B cell (primary cell): Measurements from ENCODE around the gene LIPC. TPM values are rescaled to one million over a fixed set of nuclear protein-coding genes. Genes with fewer than 3 reads are reported as not detected.

Source experiments
- ATAC-seq: fragments of 200-7000 bp; cut with Tn5 transposase; one replicate; pipeline ENCODE4 v1.10.0; 2021; ENCODE audit warnings: low read depth, mild to moderate bottlenecking, moderate number of reproducible peaks, moderate library complexity
- CTCF ChIA-PET: fragments of 350-600 bp; sonication (Branson Sonifier 250); formaldehyde crosslinking; loops from one replicate; lab custom pipeline; 2021; ENCODE audit warnings: antibody characterized with exemption, inconsistent platforms; lab: Charles Lee
- POLR2A ChIA-PET: fragments of 350-600 bp; sonication (Branson Sonifier 250); formaldehyde crosslinking; loops from one replicate; lab custom pipeline; 2021; ENCODE audit warnings: antibody characterized with exemption; lab: Charles Lee
- DNase-seq: peaks from one replicate; pipeline ENCODE4 v3.0.0; 2013
- H2AFZ ChIP-seq: 2 replicates; pipeline ENCODE4 v1.6.1; 2012; ENCODE audit warnings: mild to moderate bottlenecking, low read depth, low read length; ENCODE audit not compliant: insufficient read depth, poor library complexity, severe bottlenecking
- H3K27ac ChIP-seq, 2 donors: 1 replicate in 1 of 2; 2 replicates in 1 of 2; pipeline ENCODE4 v1.5.1; 2012 to 2013; ENCODE audit warnings: low read length in 2 of 2, mild to moderate bottlenecking in 2 of 2, moderate library complexity in 1 of 2
- H3K27me3 ChIP-seq, 4 experiments: fragments of 200-600 bp in 1 of 4; sonication (generic) in 1 of 4; replicated peaks in 1 of 4; 1 replicate in 2 of 4; 2 replicates in 2 of 4; pipeline versions ENCODE4 v1.6.1 to v1.7.0; 2013 to 2016; ENCODE audit warnings: low read length in 3 of 4, mild to moderate bottlenecking in 2 of 4, mixed read lengths in 1 of 4, moderate library complexity in 1 of 4; ENCODE audit not compliant: insufficient read depth in 4 of 4, control insufficient read depth in 3 of 4; ENCODE audit errors: control extremely low read depth in 1 of 4
- H3K36me3 ChIP-seq, 2 experiments: replicated peaks in 1 of 2; 1 replicate in 1 of 2; 2 replicates in 1 of 2; pipeline versions ENCODE4 v1.6.1 to v1.7.1; 2013; ENCODE audit warnings: low read length in 1 of 2; ENCODE audit not compliant: insufficient read depth in 2 of 2, control insufficient read depth in 1 of 2; ENCODE audit errors: control extremely low read depth in 1 of 2, extremely low read depth in 1 of 2
- H3K4me1 ChIP-seq, 2 donors: fragments of 200-600 bp in 1 of 2; sonication (generic) in 1 of 2; 1 replicate in 1 of 2; 2 replicates in 1 of 2; pipeline versions ENCODE4 v1.5.1 to v1.6.1; 2013 to 2017; ENCODE audit warnings: low read length in 2 of 2; ENCODE audit not compliant: control insufficient read depth in 2 of 2, insufficient read depth in 2 of 2
- H3K4me2 ChIP-seq: replicated peaks from 2 replicates; pipeline ENCODE3; 2012; ENCODE audit warnings: mild to moderate bottlenecking, low read depth, low read length; ENCODE audit not compliant: poor library complexity, severe bottlenecking
- H3K4me3 ChIP-seq, 5 experiments: fragments of 200-600 bp in 1 of 5; sonication (generic) in 1 of 5; 1 replicate in 3 of 5; 2 replicates in 2 of 5; pipeline versions ENCODE4 v1.5.1 to v1.7.0; 2011 to 2016; ENCODE audit warnings: low read length in 4 of 5, mild to moderate bottlenecking in 4 of 5, low read depth in 2 of 5, control low read depth in 1 of 5, moderate library complexity in 1 of 5; ENCODE audit not compliant: insufficient read depth in 1 of 5; ENCODE audit errors: control extremely low read depth in 1 of 5, extremely low read depth in 1 of 5
- H3K79me2 ChIP-seq: fragments of 200-600 bp; sonication (generic); one replicate; pipeline ENCODE4 v1.6.0; 2016; ENCODE audit warnings: low read length; ENCODE audit not compliant: control insufficient read depth, insufficient read depth
- H3K9ac ChIP-seq: fragments of 200-600 bp; sonication (generic); 2 replicates; pipeline ENCODE4 v1.6.1; 2017; ENCODE audit warnings: mild to moderate bottlenecking, low read length, moderate library complexity
- H3K9me3 ChIP-seq, 3 donors: one replicate each; pipeline versions ENCODE4 v1.6.1 to v1.7.1; 2013; ENCODE audit warnings: low read length in 2 of 3; ENCODE audit not compliant: control insufficient read depth in 2 of 3, insufficient read depth in 1 of 3; ENCODE audit errors: control extremely low read depth in 1 of 3
- H4K20me1 ChIP-seq: 2 replicates; pipeline ENCODE4 v1.6.0; 2012; ENCODE audit warnings: mild to moderate bottlenecking, low read length; ENCODE audit not compliant: insufficient read depth, control insufficient read depth, poor library complexity, severe bottlenecking
- H3K27ac Mint-ChIP-seq: one replicate; pipeline ENCODE4 v1.8.0; 2021; ENCODE audit warnings: mixed read lengths
- H3K27me3 Mint-ChIP-seq: one replicate; pipeline ENCODE4 v1.8.0; 2021; ENCODE audit warnings: mixed read lengths
- H3K4me1 Mint-ChIP-seq: one replicate; pipeline ENCODE4 v1.8.0; 2021; ENCODE audit warnings: mixed read lengths
- H3K4me3 Mint-ChIP-seq: one replicate; pipeline ENCODE4 v1.8.0; 2021; ENCODE audit warnings: mixed read lengths
- H3K9me3 Mint-ChIP-seq: one replicate; pipeline ENCODE4 v1.8.0; 2022; ENCODE audit warnings: mixed read lengths; ENCODE audit not compliant: insufficient read depth
- CTCF ChIP-seq: fragments of 200-600 bp; IDR thresholded peaks from one replicate; pipeline ENCODE4 v1.8.0; 2022; ENCODE audit warnings: antibody characterized with exemption, mild to moderate bottlenecking
- EZH2 ChIP-seq: IDR thresholded peaks from 2 replicates; pipeline ENCODE4 v1.6.1; 2012; ENCODE audit warnings: borderline replicate concordance, low read depth, mild to moderate bottlenecking, moderate library complexity, low read length; ENCODE audit not compliant: insufficient read depth, poor library complexity, severe bottlenecking
- WGBS: methylation state at CpG from one replicate; pipeline ENCODE4 v1.1.5; 2013; ENCODE audit warnings: missing lambda C conversion rate; ENCODE audit not compliant: insufficient coverage; 5-methylcytosine and 5-hydroxymethylcytosine counted together
- intact Hi-C: fragments of 100-400 bp; cut with micrococcal nuclease; formaldehyde crosslinking; loops from one replicate; pipeline ENCODE4 v1.10.0; 2022
- polyA plus RNA-seq: library from polyadenylated mRNA; depleted of rRNA; stranded (reverse); fragments of >200 nt; gene quantifications from 2 replicates; pipeline ENCODE4 v1.2.3, GENCODE V29; 2012
- total RNA-seq, 2 donors: library from RNA; stranded (reverse); fragments of 120-200 nt in 1 of 2; gene quantifications; 1 replicate in 1 of 2; 2 replicates in 1 of 2; pipeline versions ENCODE4 v1.2.3 to v1.2.4, GENCODE V29; 2013 to 2022

Gene LIPC
- total and polyA plus RNA-seq, 2 donors (not counting 1 experiment from before 2014, with no cell fraction given): not detected

GRCh38 chr15:58401991-58402649, 29.7 kb upstream of the LIPC start:
- H3K9me3 Mint-ChIP-seq: no peaks in the 10 kb centered on the region
- Histone ChIP-seq H3K9ac (no peak overlapping the region), H3K27me3 (no peaks in the 10 kb centered on the region), H3K4me3 (no peak overlapping the region), H4K20me1 (no peaks in the 10 kb centered on the region), H3K36me3 (no peaks in the 10 kb centered on the region), H2AFZ (no peak overlapping the region), H3K27ac (no peak overlapping the region), H3K9me3 (no peaks in the 10 kb centered on the region), H3K4me2 (no peak overlapping the region), H3K79me2 (no peaks in the 10 kb centered on the region), H3K4me1 (no peaks in the 10 kb centered on the region)
- intact Hi-C loops: no loop called here
- H3K27me3 Mint-ChIP-seq: peaks cover 14% of the 10 kb centered on the region
- ATAC-seq (no peak), DNase-seq (no peak)
- no peak overlapping the region for H3K27ac Mint-ChIP-seq
- no peak overlapping the region for H3K4me3 Mint-ChIP-seq
- no peaks in the 10 kb centered on the region for H3K4me1 Mint-ChIP-seq
- ChIA-PET POLR2A (no interaction called here), CTCF (no interaction called here)
- WGBS: 89% methylated on average over 4 of the region's 8 CpGs
- TF ChIP-seq CTCF (no peak), EZH2 (no peak)

GRCh38 chr15:58403581-58403980, 28.2 kb upstream of the LIPC start:
- Mint-ChIP-seq H3K27me3 (peaks cover 19% of the 10 kb centered on the region), H3K4me1 (no peaks in the 10 kb centered on the region), H3K27ac (no peak overlapping the region), H3K4me3 (no peak overlapping the region), H3K9me3 (no peaks in the 10 kb centered on the region)
- ATAC-seq: no peak
- Histone ChIP-seq H2AFZ (no peak overlapping the region), H4K20me1 (no peaks in the 10 kb centered on the region), H3K36me3 (no peaks in the 10 kb centered on the region), H3K4me1 (no peaks in the 10 kb centered on the region), H3K27me3 (no peaks in the 10 kb centered on the region), H3K79me2 (no peaks in the 10 kb centered on the region), H3K9ac (no peak overlapping the region), H3K27ac (no peak overlapping the region), H3K4me3 (no peak overlapping the region), H3K9me3 (no peaks in the 10 kb centered on the region), H3K4me2 (no peak overlapping the region)
- ChIA-PET POLR2A (no interaction called here), CTCF (no interaction called here)
- intact Hi-C loops: no loop called here
- DNase-seq: no peak
- 89% methylated on average over 3 of the region's 4 CpGs for WGBS
- TF ChIP-seq CTCF: no peak
- TF ChIP-seq EZH2: no peak
